ENCODE results near the gene TSPEAR.

DNA sequence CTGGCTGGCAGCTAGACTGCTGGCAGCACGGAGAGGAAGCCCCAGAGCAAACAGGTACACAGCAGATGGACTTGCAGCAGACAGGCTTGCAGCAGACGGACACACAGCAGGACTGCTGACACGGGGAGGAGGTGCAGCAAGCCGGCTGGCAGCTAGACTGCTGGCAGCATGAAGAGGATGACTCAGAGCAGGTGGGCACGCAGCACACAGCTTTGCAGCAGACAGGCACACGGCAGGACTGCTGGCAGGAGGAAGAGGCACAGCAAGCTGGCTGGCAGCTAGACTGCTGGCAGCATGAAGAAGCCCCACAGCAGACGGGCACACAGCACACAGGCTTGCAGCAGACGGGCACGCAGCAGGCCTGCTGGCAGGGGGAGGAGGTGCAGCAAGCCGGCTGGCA, 160.6 kb downstream of the TSPEAR start:
- TF ChIP-seq, protein P1, sequence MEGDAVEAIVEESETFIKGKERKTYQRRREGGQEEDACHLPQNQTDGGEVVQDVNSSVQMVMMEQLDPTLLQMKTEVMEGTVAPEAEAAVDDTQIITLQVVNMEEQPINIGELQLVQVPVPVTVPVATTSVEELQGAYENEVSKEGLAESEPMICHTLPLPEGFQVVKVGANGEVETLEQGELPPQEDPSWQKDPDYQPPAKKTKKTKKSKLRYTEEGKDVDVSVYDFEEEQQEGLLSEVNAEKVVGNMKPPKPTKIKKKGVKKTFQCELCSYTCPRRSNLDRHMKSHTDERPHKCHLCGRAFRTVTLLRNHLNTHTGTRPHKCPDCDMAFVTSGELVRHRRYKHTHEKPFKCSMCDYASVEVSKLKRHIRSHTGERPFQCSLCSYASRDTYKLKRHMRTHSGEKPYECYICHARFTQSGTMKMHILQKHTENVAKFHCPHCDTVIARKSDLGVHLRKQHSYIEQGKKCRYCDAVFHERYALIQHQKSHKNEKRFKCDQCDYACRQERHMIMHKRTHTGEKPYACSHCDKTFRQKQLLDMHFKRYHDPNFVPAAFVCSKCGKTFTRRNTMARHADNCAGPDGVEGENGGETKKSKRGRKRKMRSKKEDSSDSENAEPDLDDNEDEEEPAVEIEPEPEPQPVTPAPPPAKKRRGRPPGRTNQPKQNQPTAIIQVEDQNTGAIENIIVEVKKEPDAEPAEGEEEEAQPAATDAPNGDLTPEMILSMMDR (IDR thresholded peaks at IDR 0.05; ENCODE audit: low read depth, low read length, poor library complexity, severe bottlenecking): no peak
- TF ChIP-seq EZH2phosphoT487 (IDR thresholded peaks at IDR 0.05; ENCODE audit: borderline replicate concordance, low read length): no peak

All from DOHH2 (cell line).